GM12878 (cell line): Measurements from ENCODE around the gene CD99. TPM values are rescaled to one million over a fixed set of nuclear protein-coding genes. Genes with fewer than 3 reads are reported as not detected.

Source experiments
- ATAC-seq: fragments of 200-7000 bp; cut with Tn5 transposase; 3 replicates; pipeline ENCODE4 v1.9.1; 2020; ENCODE audit warnings: mild to moderate bottlenecking, moderate library complexity
- BruUV-seq: library from RNA; stranded (reverse); fragments of 400-500 nt; replicated peaks from 2 replicates; lab custom pipeline; 2021; lab: Mats Ljungman, UMichigan
- CTCF ChIA-PET: fragments of 300-600 bp; sonication (Branson Sonifier 250); formaldehyde crosslinking; extraction: SDS; loops from one replicate; lab custom pipeline; 2021; ENCODE audit warnings: inconsistent platforms; lab: Yijun Ruan, JAX
- POLR2A ChIA-PET: fragments of 350-600 bp; formaldehyde crosslinking; extraction: SDS; loops from one replicate; lab custom pipeline; 2021; ENCODE audit warnings: inconsistent platforms; lab: Charles Lee
- RAD21 ChIA-PET: fragments of 300-600 bp; sonication (Branson Sonifier 250); formaldehyde crosslinking; loops from one replicate; lab custom pipeline; 2023; ENCODE audit warnings: antibody characterized with exemption; ENCODE audit not compliant: unreplicated experiment; lab: Charles Lee
- SMC1A ChIA-PET: fragments of 300-600 bp; sonication (Branson Sonifier 250); formaldehyde crosslinking; loops from one replicate; lab custom pipeline; 2023; ENCODE audit not compliant: unreplicated experiment, uncharacterized antibody; lab: Charles Lee
- DNase-seq: peaks from one replicate; pipeline ENCODE4 v3.0.0-alpha.2; 2011; ENCODE audit warnings: low read depth, low spot score
- FAIRE-seq: peaks from 3 replicates; lab custom pipeline; 2011; peaks lifted over from hg19 to GRCh38; lab: Jason Lieb, UNC
- H2AFZ ChIP-seq: 2 replicates; pipeline ENCODE4 v1.6.0; 2011; ENCODE audit warnings: low read depth, low read length, control low read depth; ENCODE audit not compliant: control insufficient read depth
- H3K27ac ChIP-seq: 2 replicates; pipeline ENCODE4 v1.5.1; 2011; ENCODE audit warnings: control low read depth; ENCODE audit not compliant: control insufficient read depth, insufficient read depth
- H3K27me3 ChIP-seq, 2 experiments: replicated peaks in 1 of 2; 2 replicates each; pipeline versions ENCODE4 v1.6.0 to v1.6.1; 2011; ENCODE audit warnings: low read length in 1 of 2; ENCODE audit not compliant: control insufficient read depth in 2 of 2, insufficient read depth in 2 of 2
- H3K36me3 ChIP-seq, 2 experiments: 2 replicates each; pipeline ENCODE4 v1.5.1; 2011; ENCODE audit warnings: low read length in 1 of 2; ENCODE audit not compliant: control insufficient read depth in 2 of 2, insufficient read depth in 2 of 2
- H3K4me1 ChIP-seq: 2 replicates; pipeline ENCODE4 v1.6.1; 2011; ENCODE audit warnings: mild to moderate bottlenecking, low read length, moderate library complexity, mixed read lengths; ENCODE audit not compliant: control insufficient read depth, insufficient read depth
- H3K4me2 ChIP-seq: 2 replicates; pipeline ENCODE4 v1.6.0; 2011; ENCODE audit warnings: control low read depth; ENCODE audit not compliant: control insufficient read depth, insufficient read depth
- H3K4me3 ChIP-seq: fragments of 200-600 bp; sonication (generic); 2 replicates; pipeline ENCODE4 v1.5.1; 2016
- H3K79me2 ChIP-seq: 2 replicates; pipeline ENCODE4 v1.6.0; 2011; ENCODE audit warnings: low read length; ENCODE audit not compliant: control insufficient read depth, insufficient read depth
- H3K9ac ChIP-seq: 2 replicates; pipeline ENCODE4 v1.8.0; 2011; ENCODE audit warnings: low read length, control low read depth, mixed read lengths; ENCODE audit not compliant: control insufficient read depth, insufficient read depth
- H3K9me3 ChIP-seq: replicated peaks from 3 replicates; pipeline ENCODE4 v1.5.1; 2011; ENCODE audit warnings: mild to moderate bottlenecking, low read length; ENCODE audit not compliant: control insufficient read depth, insufficient read depth
- H4K20me1 ChIP-seq: 2 replicates; pipeline ENCODE4 v1.6.0; 2011; ENCODE audit not compliant: control insufficient read depth, insufficient read depth
- BACH1 ChIP-seq: fragments of 450-650 bp; IDR thresholded peaks from 2 replicates; pipeline ENCODE4 v1.6.1; 2017; ENCODE audit warnings: mild to moderate bottlenecking, borderline replicate concordance
- CUX1 ChIP-seq: IDR thresholded peaks from 2 replicates; pipeline ENCODE4 v1.6.1; 2012; ENCODE audit warnings: improper control_type of control experiment, low read depth, low read length; ENCODE audit not compliant: insufficient replicate concordance
- EP300 ChIP-seq, 2 experiments: fragments of 150-350 bp in 1 of 2; IDR thresholded peaks; 2 replicates each; pipeline ENCODE4 v1.6.1; 2011 to 2012; ENCODE audit warnings: low read depth in 2 of 2, low read length in 2 of 2, borderline replicate concordance in 1 of 2, improper control_type of control experiment in 1 of 2, inconsistent platforms in 1 of 2; ENCODE audit not compliant: control insufficient read depth in 1 of 2
- MAX ChIP-seq: IDR thresholded peaks from 2 replicates; pipeline ENCODE4 v1.6.1; 2012; ENCODE audit warnings: low read depth, low read length, improper control_type of control experiment
- MYC ChIP-seq: IDR thresholded peaks from 2 replicates; pipeline ENCODE4 v1.6.1; 2011; ENCODE audit warnings: mild to moderate bottlenecking, low read length, moderate library complexity, inconsistent platforms; ENCODE audit not compliant: insufficient read depth, insufficient replicate concordance, insufficient read length, severe bottlenecking
- RBBP5 ChIP-seq: fragments of 200-600 bp; sonication (generic); conservative IDR thresholded peaks from 2 replicates; pipeline ENCODE4 v1.6.1; 2016
- WRNIP1 ChIP-seq: IDR thresholded peaks from 2 replicates; pipeline ENCODE4 v1.6.1; 2011; ENCODE audit warnings: low read depth, low read length, improper control_type of control experiment, borderline replicate concordance
- YY1 ChIP-seq: IDR thresholded peaks from 2 replicates; pipeline ENCODE4 v1.6.1; 2011; ENCODE audit warnings: low read depth, mild to moderate bottlenecking, low read length
- ZBED1 ChIP-seq: IDR thresholded peaks from 2 replicates; pipeline ENCODE4 v1.6.1; 2016; ENCODE audit warnings: borderline replicate concordance
- WGBS: methylation state at CpG from one replicate; pipeline ENCODE4 v1.1.6; 2016; ENCODE audit warnings: low lambda C conversion rate; ENCODE audit not compliant: insufficient replicate concordance, insufficient coverage; ENCODE audit errors: missing lambda C conversion rate; 5-methylcytosine and 5-hydroxymethylcytosine counted together
- in situ Hi-C: fragments of 300-500 bp; cut with MboI; formaldehyde crosslinking; loops from 9 replicates; pipeline ENCODE4 v1.14.3; 2018; ENCODE audit warnings: mixed read lengths
- intact Hi-C: fragments of 100-400 bp; cut with micrococcal nuclease; formaldehyde crosslinking; loops from one replicate; pipeline ENCODE4 v1.14.2; 2022; ENCODE audit not compliant: unreplicated experiment
- polyA plus RNA-seq, 11 experiments: library from polyadenylated mRNA; depleted of rRNA in 4 of 11; unstranded in 6 of 11; stranded (reverse) in 5 of 11; fragments of >200 nt; fragmentation: Nextera tagmentation in 4 of 11; fragmentation: Illumina TruSeq in 1 of 11; extraction: Ambion mirVana in 4 of 11; extraction: Trizol in 1 of 11; gene quantifications; 1 replicate in 1 of 11; 2 replicates in 10 of 11; pipeline versions ENCODE4 v1.2.1 to v1.2.3, GENCODE V29; 2011 to 2016; ENCODE audit warnings: inconsistent platforms in 2 of 11, missing spikeins in 2 of 11, low read depth in 1 of 11
- total RNA-seq, 4 experiments: library from RNA; depleted of rRNA in 3 of 4; stranded (reverse); fragments of >200 nt in 3 of 4; fragmentation: Illumina TruSeq in 1 of 4; extraction: Trizol in 1 of 4; gene quantifications; 2 replicates each; pipeline versions ENCODE4 v1.2.1 to v1.2.3, GENCODE V29; 2013 to 2021

CD99 gene
- total and polyA plus RNA-seq, 10 of the 15 experiments (the other 5 are each of a cell fraction or from before 2014, with no cell fraction given) = 24.8 to 242 (median 158) TPM

GRCh38 chrX:2656257-2656836, 34.7 kb upstream of the CD99 start (continued):
- no peak for TF ChIP-seq CUX1
- no peak for TF ChIP-seq RBBP5
- no peak for TF ChIP-seq MAX
- no peak for TF ChIP-seq YY1
- no peak for TF ChIP-seq BACH1
- TF ChIP-seq, all 136 proteins: peak for 0

- intact Hi-C loops = no loop called here
- BruUV-seq = no TSS peak
- FAIRE-seq = no peak
- RAD21 ChIA-PET = no interaction called here
- no peaks in the 10 kb centered on the region for H3K27me3 ChIP-seq
- H3K36me3 ChIP-seq = no peaks in the 10 kb centered on the region
- in situ Hi-C loops = no loop called here
- ATAC-seq = no peak
- POLR2A ChIA-PET = no interaction called here
- 81% methylated on average over 6 of the region's 6 CpGs for WGBS
- H3K79me2 ChIP-seq = no peaks in the 10 kb centered on the region
- no peak overlapping the region for H3K27ac ChIP-seq
- no peak for DNase-seq
- CTCF ChIA-PET = no interaction called here
- no peak overlapping the region for H2AFZ ChIP-seq
- no peaks in the 10 kb centered on the region for H3K4me1 ChIP-seq
- H3K9ac ChIP-seq = no peak overlapping the region
- no peak overlapping the region for H3K4me3 ChIP-seq
- no peaks in the 10 kb centered on the region for H4K20me1 ChIP-seq
- H3K4me2 ChIP-seq = no peak overlapping the region
- SMC1A ChIA-PET = no interaction called here
- H3K9me3 ChIP-seq = no peaks in the 10 kb centered on the region
- no peak for TF ChIP-seq EP300 (IDR thresholded peaks at IDR 0.05; ENCODE audit: borderline replicate concordance in 1 of 2, control insufficient read depth in 1 of 2, low read depth in 2 of 2, low read length in 2 of 2)
- TF ChIP-seq WRNIP1 = no peak
- TF ChIP-seq ZBED1 = no peak
- no peak for TF ChIP-seq CUX1
- no peak for TF ChIP-seq MYC
Observed at GRCh38 chrX:2657532-2658113, 33.5 kb upstream of the CD99 start.
